Activated naive CD4-positive, alpha-beta T cell treated with anti-CD3 and anti-CD28 coated beads, Interleukin-2, amount 50 U/mL, for 24 hours (primary cell): ENCODE measurements around the gene JARID2.

Experiments
- H3K27ac Mint-ChIP-seq: one replicate; pipeline ENCODE4 v1.8.0; 2021; ENCODE audit warnings: mild to moderate bottlenecking, mixed read lengths
- H3K27me3 Mint-ChIP-seq: one replicate; pipeline ENCODE4 v1.8.0; 2021; ENCODE audit warnings: mixed read lengths
- H3K36me3 Mint-ChIP-seq: one replicate; pipeline ENCODE4 v1.8.0; 2021; ENCODE audit warnings: mixed read lengths
- H3K4me1 Mint-ChIP-seq: one replicate; pipeline ENCODE4 v1.8.0; 2021; ENCODE audit warnings: mixed read lengths
- H3K4me3 Mint-ChIP-seq: one replicate; pipeline ENCODE4 v1.8.0; 2021; ENCODE audit warnings: mild to moderate bottlenecking, mixed read lengths
- H3K9me3 Mint-ChIP-seq: one replicate; pipeline ENCODE4 v1.8.0; 2021; ENCODE audit warnings: mixed read lengths

JARID2 gene

GRCh38 chr6:15365273-15365687, 119.4 kb downstream of the JARID2 start:
- H3K4me1 Mint-ChIP-seq: peaks cover 50% of the 10 kb centered on the region
- H3K36me3 Mint-ChIP-seq: peaks cover 16% of the 10 kb centered on the region
- no peaks in the 10 kb centered on the region for H3K9me3 Mint-ChIP-seq
- H3K27me3 Mint-ChIP-seq: no peaks in the 10 kb centered on the region
- H3K4me3 Mint-ChIP-seq: peak overlapping the region; percentile 71
- peak overlapping the region; percentile 38 for H3K27ac Mint-ChIP-seq

DNA sequence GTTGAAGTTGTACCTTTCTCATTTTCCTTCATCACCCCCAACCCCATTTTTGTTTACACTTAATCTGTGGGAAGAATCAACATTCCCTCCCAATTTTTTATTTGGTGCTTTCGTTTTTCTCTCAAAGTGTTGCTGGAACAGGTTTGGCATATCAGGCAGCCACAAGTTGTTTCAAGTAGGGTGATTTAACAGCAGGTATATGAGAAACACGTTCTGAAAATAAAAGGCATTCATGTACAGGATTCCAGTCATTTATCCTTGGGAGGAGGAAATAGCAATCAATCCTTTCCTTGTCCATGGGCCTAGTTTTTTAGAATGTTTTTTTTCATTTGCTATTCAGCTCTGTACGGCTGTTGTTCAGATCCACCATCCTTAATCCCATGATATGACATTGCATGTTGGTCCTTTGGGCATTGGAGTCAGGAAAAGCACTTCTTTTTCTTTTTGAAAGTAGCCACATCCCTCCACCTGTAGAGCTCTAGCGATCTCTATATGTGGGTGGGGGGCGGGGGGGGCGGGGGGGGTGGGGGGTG, 120.2 kb downstream of the JARID2 start:
- no peak overlapping the region for H3K27ac Mint-ChIP-seq
- peak overlapping the region; percentile 49 for H3K4me3 Mint-ChIP-seq
- no peaks in the 10 kb centered on the region for H3K27me3 Mint-ChIP-seq
- H3K36me3 Mint-ChIP-seq: peaks cover 16% of the 10 kb centered on the region
- H3K4me1 Mint-ChIP-seq: peaks cover 57% of the 10 kb centered on the region
- no peaks in the 10 kb centered on the region for H3K9me3 Mint-ChIP-seq

- Mint-ChIP-seq H3K4me1 (peaks cover 65% of the 10 kb centered on the region), H3K36me3 (peaks cover 17% of the 10 kb centered on the region), H3K27me3 (no peaks in the 10 kb centered on the region), H3K27ac (no peak overlapping the region), H3K9me3 (no peaks in the 10 kb centered on the region), H3K4me3 (no peak overlapping the region)
Observed at GRCh38 chr6:15366879-15367278, 121.0 kb downstream of the JARID2 start.

GRCh38 chr6:15368186-15368585, 122.3 kb downstream of the JARID2 start:
- H3K4me1 Mint-ChIP-seq: peaks cover 68% of the 10 kb centered on the region
- no peaks in the 10 kb centered on the region for H3K27me3 Mint-ChIP-seq
- peak overlapping the region; percentile 43 for H3K4me3 Mint-ChIP-seq
- no peak overlapping the region for H3K27ac Mint-ChIP-seq
- peaks cover 17% of the 10 kb centered on the region for H3K36me3 Mint-ChIP-seq
- H3K9me3 Mint-ChIP-seq: no peaks in the 10 kb centered on the region

GRCh38 chr6:15368873-15369272, 123.0 kb downstream of the JARID2 start:
- Mint-ChIP-seq H3K36me3 (peaks cover 17% of the 10 kb centered on the region), H3K27ac (no peak overlapping the region), H3K27me3 (no peaks in the 10 kb centered on the region), H3K4me3 (no peak overlapping the region), H3K4me1 (peaks cover 68% of the 10 kb centered on the region), H3K9me3 (no peaks in the 10 kb centered on the region)

DNA sequence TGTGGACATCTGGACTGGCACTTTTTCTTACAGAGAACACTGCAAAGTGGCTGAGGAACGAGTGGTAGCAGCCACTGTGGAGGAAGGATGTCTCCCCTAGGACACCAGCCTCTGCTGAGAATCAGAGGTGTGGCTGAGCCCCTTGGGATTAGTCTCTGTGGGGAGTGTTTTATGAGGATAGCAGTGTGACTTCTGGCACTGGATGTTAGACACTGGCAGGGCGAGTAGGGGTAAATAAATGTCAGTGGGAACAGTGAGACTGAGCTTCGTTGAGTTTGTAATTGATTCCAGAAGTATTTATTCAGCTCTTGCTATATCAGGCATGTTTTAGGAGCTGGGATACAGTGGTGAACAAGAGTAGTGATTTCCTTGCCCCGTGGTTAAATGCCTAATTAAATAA, 124.0 kb downstream of the JARID2 start:
- peaks cover 17% of the 10 kb centered on the region for H3K36me3 Mint-ChIP-seq
- H3K27me3 Mint-ChIP-seq: no peaks in the 10 kb centered on the region
- H3K9me3 Mint-ChIP-seq: no peaks in the 10 kb centered on the region
- H3K4me1 Mint-ChIP-seq: peaks cover 68% of the 10 kb centered on the region
- peak overlapping the region; percentile 26 for H3K27ac Mint-ChIP-seq
- H3K4me3 Mint-ChIP-seq: no peak overlapping the region

GRCh38 chr6:15370733-15371671, 125.1 kb downstream of the JARID2 start:
- H3K4me1 Mint-ChIP-seq: peaks cover 63% of the 10 kb centered on the region

GRCh38 chr6:15372932-15373331, 127.1 kb downstream of the JARID2 start:
- Mint-ChIP-seq H3K4me3 (no peak overlapping the region), H3K27ac (no peak overlapping the region), H3K9me3 (no peaks in the 10 kb centered on the region), H3K36me3 (peaks cover 23% of the 10 kb centered on the region), H3K27me3 (no peaks in the 10 kb centered on the region), H3K4me1 (peaks cover 50% of the 10 kb centered on the region)

More at GRCh38 chr6:15370733-15371671, 125.1 kb downstream of the JARID2 start:
- no peak overlapping the region for H3K27ac Mint-ChIP-seq
- H3K27me3 Mint-ChIP-seq: no peaks in the 10 kb centered on the region
- H3K4me3 Mint-ChIP-seq: no peak overlapping the region
- H3K36me3 Mint-ChIP-seq: peaks cover 22% of the 10 kb centered on the region
- H3K9me3 Mint-ChIP-seq: no peaks in the 10 kb centered on the region

GRCh38 chr6:15374119-15374518, 128.2 kb downstream of the JARID2 start:
- Mint-ChIP-seq H3K9me3 (no peaks in the 10 kb centered on the region), H3K27me3 (no peaks in the 10 kb centered on the region), H3K27ac (no peak overlapping the region), H3K4me3 (no peak overlapping the region), H3K36me3 (peaks cover 18% of the 10 kb centered on the region), H3K4me1 (peaks cover 50% of the 10 kb centered on the region)

DNA sequence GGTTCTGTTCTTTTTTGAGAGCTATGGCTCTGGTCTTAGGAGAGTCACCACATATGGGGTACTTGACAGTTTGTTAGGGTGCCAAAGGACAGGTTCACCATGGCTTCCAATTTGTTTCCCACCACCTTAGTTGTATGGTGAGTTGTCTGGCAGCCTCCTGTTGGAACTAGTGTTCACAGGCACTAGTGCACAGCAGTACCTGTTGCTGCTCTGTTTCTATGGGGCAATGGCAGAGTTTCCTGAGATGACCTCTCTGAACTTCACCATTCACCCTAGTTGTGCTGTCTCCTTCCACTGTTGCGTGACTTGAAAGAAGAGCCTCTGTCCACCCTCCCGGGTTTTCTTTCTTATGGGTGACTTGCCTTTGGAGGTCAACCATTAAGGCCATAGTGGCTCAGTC, 129.1 kb downstream of the JARID2 start:
- H3K9me3 Mint-ChIP-seq: no peaks in the 10 kb centered on the region
- H3K27ac Mint-ChIP-seq: no peak overlapping the region
- H3K4me1 Mint-ChIP-seq: peaks cover 52% of the 10 kb centered on the region
- no peak overlapping the region for H3K4me3 Mint-ChIP-seq
- H3K36me3 Mint-ChIP-seq: peaks cover 12% of the 10 kb centered on the region
- no peaks in the 10 kb centered on the region for H3K27me3 Mint-ChIP-seq

- Mint-ChIP-seq H3K36me3 (peaks cover 12% of the 10 kb centered on the region), H3K4me1 (peaks cover 53% of the 10 kb centered on the region), H3K27ac (no peak overlapping the region)
Observed at GRCh38 chr6:15375638-15376290, 129.9 kb downstream of the JARID2 start.

GRCh38 chr6:15376900-15377487, 131.1 kb downstream of the JARID2 start:
- no peaks in the 10 kb centered on the region for H3K27me3 Mint-ChIP-seq
- peaks cover 49% of the 10 kb centered on the region for H3K4me1 Mint-ChIP-seq
- peaks cover 12% of the 10 kb centered on the region for H3K36me3 Mint-ChIP-seq
- H3K4me3 Mint-ChIP-seq: no peak overlapping the region
- no peaks in the 10 kb centered on the region for H3K9me3 Mint-ChIP-seq
- H3K27ac Mint-ChIP-seq: peak overlapping the region; percentile 19

More at GRCh38 chr6:15375638-15376290, 129.9 kb downstream of the JARID2 start:
- no peak overlapping the region for H3K4me3 Mint-ChIP-seq
- H3K27me3 Mint-ChIP-seq: no peaks in the 10 kb centered on the region
- H3K9me3 Mint-ChIP-seq: no peaks in the 10 kb centered on the region

GRCh38 chr6:15378272-15378671, 132.4 kb downstream of the JARID2 start:
- no peak overlapping the region for H3K4me3 Mint-ChIP-seq
- no peak overlapping the region for H3K27ac Mint-ChIP-seq
- no peaks in the 10 kb centered on the region for H3K9me3 Mint-ChIP-seq
- H3K4me1 Mint-ChIP-seq: peaks cover 57% of the 10 kb centered on the region
- H3K27me3 Mint-ChIP-seq: no peaks in the 10 kb centered on the region
- peaks cover 13% of the 10 kb centered on the region for H3K36me3 Mint-ChIP-seq

- H3K9me3 Mint-ChIP-seq: no peaks in the 10 kb centered on the region
- H3K4me3 Mint-ChIP-seq: no peak overlapping the region
- H3K27me3 Mint-ChIP-seq: no peaks in the 10 kb centered on the region
- H3K4me1 Mint-ChIP-seq: peaks cover 60% of the 10 kb centered on the region
- no peak overlapping the region for H3K27ac Mint-ChIP-seq
- peaks cover 14% of the 10 kb centered on the region for H3K36me3 Mint-ChIP-seq
Observed at GRCh38 chr6:15378866-15379265, 133.0 kb downstream of the JARID2 start.

GRCh38 chr6:15380351-15380750, 134.5 kb downstream of the JARID2 start:
- Mint-ChIP-seq H3K9me3 (no peaks in the 10 kb centered on the region), H3K27ac (no peak overlapping the region), H3K36me3 (peaks cover 13% of the 10 kb centered on the region), H3K4me1 (peaks cover 71% of the 10 kb centered on the region), H3K4me3 (no peak overlapping the region), H3K27me3 (no peaks in the 10 kb centered on the region)
